ENCODE data around the gene ZFC3H1.

Gene ZFC3H1

GRCh38 chr12:71671311-71671710, 7.7 kb upstream of the ZFC3H1 start:
- H3K36me3 ChIP-seq (ENCODE audit: control insufficient read depth in 1 of 2, insufficient read depth in 2 of 2, low read length in 2 of 2), result no peaks in the 10 kb centered on the region
- no peaks in the 10 kb centered on the region for H3K4me1 ChIP-seq (ENCODE audit: control insufficient read depth in 1 of 2, insufficient read depth in 2 of 2, low read length in 2 of 2)
- no peak overlapping the region for H3K27ac ChIP-seq (ENCODE audit: low read length)
- no peak overlapping the region for H3K4me3 ChIP-seq (ENCODE audit: low read depth in 1 of 2, low read length in 2 of 2)
- no peaks in the 10 kb centered on the region for H3K9me3 ChIP-seq (ENCODE audit: control insufficient read depth in 1 of 2, low read length in 2 of 2)
- H3K27me3 ChIP-seq (ENCODE audit: low read depth, low read length), result no peaks in the 10 kb centered on the region

- Histone ChIP-seq H3K27me3 (ENCODE audit: low read depth, low read length) (no peaks in the 10 kb centered on the region), H3K4me3 (ENCODE audit: low read depth in 1 of 2, low read length in 2 of 2) (no peak overlapping the region), H3K9me3 (ENCODE audit: control insufficient read depth in 1 of 2, low read length in 2 of 2) (no peaks in the 10 kb centered on the region), H3K36me3 (ENCODE audit: control insufficient read depth in 1 of 2, insufficient read depth in 2 of 2, low read length in 2 of 2) (peaks cover 0 to 8% of the 10 kb centered on the region in 2 donors), H3K4me1 (ENCODE audit: control insufficient read depth in 1 of 2, insufficient read depth in 2 of 2, low read length in 2 of 2) (peaks cover 7 to 13% of the 10 kb centered on the region in 2 donors), H3K27ac (ENCODE audit: low read length) (no peak overlapping the region)
Measured at GRCh38 chr12:71666259-71666658, 2.6 kb upstream of the ZFC3H1 start.

GRCh38 chr12:71665090-71665463, 1.4 kb upstream of the ZFC3H1 start:
- H3K27ac ChIP-seq (ENCODE audit: low read length), result peak overlapping the region; percentile 96
- peak overlapping the region; percentile 89 to 99 for H3K4me3 ChIP-seq (ENCODE audit: low read depth in 1 of 2, low read length in 2 of 2)
- no peaks in the 10 kb centered on the region for H3K27me3 ChIP-seq (ENCODE audit: low read depth, low read length)
- H3K9me3 ChIP-seq (ENCODE audit: control insufficient read depth in 1 of 2, low read length in 2 of 2), result no peaks in the 10 kb centered on the region
- H3K36me3 ChIP-seq (ENCODE audit: control insufficient read depth in 1 of 2, insufficient read depth in 2 of 2, low read length in 2 of 2), result peaks cover under 1 to 8% of the 10 kb centered on the region in 2 donors
- peaks cover 7 to 19% of the 10 kb centered on the region in 2 donors for H3K4me1 ChIP-seq (ENCODE audit: control insufficient read depth in 1 of 2, insufficient read depth in 2 of 2, low read length in 2 of 2)

GRCh38 chr12:71664411-71665089, 902 bp upstream of the ZFC3H1 start:
- Histone ChIP-seq H3K4me3 (ENCODE audit: low read depth in 1 of 2, low read length in 2 of 2) (peak overlapping the region; percentile 89 to 99), H3K9me3 (ENCODE audit: control insufficient read depth in 1 of 2, low read length in 2 of 2) (no peaks in the 10 kb centered on the region), H3K4me1 (ENCODE audit: control insufficient read depth in 1 of 2, insufficient read depth in 2 of 2, low read length in 2 of 2) (peaks cover 7 to 20% of the 10 kb centered on the region in 2 donors), H3K27me3 (ENCODE audit: low read depth, low read length) (no peaks in the 10 kb centered on the region), H3K36me3 (ENCODE audit: control insufficient read depth in 1 of 2, insufficient read depth in 2 of 2, low read length in 2 of 2) (peaks cover 6 to 13% of the 10 kb centered on the region in 2 donors), H3K27ac (ENCODE audit: low read length) (peak overlapping the region; percentile 96)

GRCh38 chr12:71662849-71663560, 643 bp downstream of the ZFC3H1 start:
- Histone ChIP-seq H3K4me1 (ENCODE audit: control insufficient read depth in 1 of 2, insufficient read depth in 2 of 2, low read length in 2 of 2) (peaks cover 7 to 20% of the 10 kb centered on the region in 2 donors), H3K4me3 (ENCODE audit: low read depth in 1 of 2, low read length in 2 of 2) (peak overlapping the region; percentile 89 to 99), H3K27ac (ENCODE audit: low read length) (peak overlapping the region; percentile 96), H3K27me3 (ENCODE audit: low read depth, low read length) (no peaks in the 10 kb centered on the region), H3K9me3 (ENCODE audit: control insufficient read depth in 1 of 2, low read length in 2 of 2) (no peaks in the 10 kb centered on the region), H3K36me3 (ENCODE audit: control insufficient read depth in 1 of 2, insufficient read depth in 2 of 2, low read length in 2 of 2) (peaks cover 18 to 28% of the 10 kb centered on the region in 2 donors)

DNA sequence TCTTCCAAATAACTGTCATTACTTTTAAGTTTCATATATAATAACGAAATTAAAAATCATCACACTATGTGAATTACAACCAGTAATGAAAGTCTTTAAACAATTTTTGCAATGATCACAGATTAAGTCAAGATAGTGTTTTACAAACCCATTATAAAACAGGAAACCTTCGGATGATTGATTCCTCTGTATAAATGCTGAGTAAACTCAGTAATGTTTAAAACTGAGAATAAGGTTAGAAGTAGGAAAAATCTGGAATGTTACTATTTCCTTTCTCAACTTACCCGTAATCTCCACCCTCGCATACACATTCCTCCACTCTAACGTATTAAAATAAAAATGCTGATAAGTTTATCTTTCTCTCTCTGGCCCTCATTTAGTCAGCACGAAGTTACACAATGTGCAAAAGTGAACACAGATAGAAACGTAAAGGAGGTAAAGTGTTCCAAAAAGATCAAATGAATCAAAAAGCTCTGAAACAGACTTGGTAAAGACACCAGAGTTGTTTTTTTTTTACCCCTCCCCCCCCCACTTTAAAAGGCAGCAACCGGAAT, 1.6 kb downstream of the ZFC3H1 start:
- Histone ChIP-seq H3K27ac (ENCODE audit: low read length) (peak overlapping the region; percentile 96), H3K27me3 (ENCODE audit: low read depth, low read length) (no peaks in the 10 kb centered on the region), H3K4me1 (ENCODE audit: control insufficient read depth in 1 of 2, insufficient read depth in 2 of 2, low read length in 2 of 2) (peaks cover 7 to 20% of the 10 kb centered on the region in 2 donors), H3K36me3 (ENCODE audit: control insufficient read depth in 1 of 2, insufficient read depth in 2 of 2, low read length in 2 of 2) (peaks cover 20 to 28% of the 10 kb centered on the region in 2 donors), H3K4me3 (ENCODE audit: low read depth in 1 of 2, low read length in 2 of 2) (peak overlapping the region; percentile 89 to 99), H3K9me3 (ENCODE audit: control insufficient read depth in 1 of 2, low read length in 2 of 2) (no peaks in the 10 kb centered on the region)

- no peak overlapping the region for H3K4me3 ChIP-seq (ENCODE audit: low read depth in 1 of 2, low read length in 2 of 2)
- peaks cover 2 to 21% of the 10 kb centered on the region in 2 donors for H3K4me1 ChIP-seq (ENCODE audit: control insufficient read depth in 1 of 2, insufficient read depth in 2 of 2, low read length in 2 of 2)
- H3K36me3 ChIP-seq (ENCODE audit: control insufficient read depth in 1 of 2, insufficient read depth in 2 of 2, low read length in 2 of 2), result peaks cover 20 to 30% of the 10 kb centered on the region in 2 donors
- no peaks in the 10 kb centered on the region for H3K27me3 ChIP-seq (ENCODE audit: low read depth, low read length)
- no peaks in the 10 kb centered on the region for H3K9me3 ChIP-seq (ENCODE audit: control insufficient read depth in 1 of 2, low read length in 2 of 2)
- H3K27ac ChIP-seq (ENCODE audit: low read length), result no peak overlapping the region
Measured at GRCh38 chr12:71656740-71657139, 6.9 kb downstream of the ZFC3H1 start.

GRCh38 chr12:71655907-71656306, 7.7 kb downstream of the ZFC3H1 start:
- Histone ChIP-seq H3K36me3 (ENCODE audit: control insufficient read depth in 1 of 2, insufficient read depth in 2 of 2, low read length in 2 of 2) (peaks cover 20 to 30% of the 10 kb centered on the region in 2 donors), H3K4me3 (ENCODE audit: low read depth in 1 of 2, low read length in 2 of 2) (peak overlapping the region in 1 of 2 donors; percentile 2), H3K9me3 (ENCODE audit: control insufficient read depth in 1 of 2, low read length in 2 of 2) (no peaks in the 10 kb centered on the region), H3K4me1 (ENCODE audit: control insufficient read depth in 1 of 2, insufficient read depth in 2 of 2, low read length in 2 of 2) (peaks cover 0 to 17% of the 10 kb centered on the region in 2 donors), H3K27ac (ENCODE audit: low read length) (no peak overlapping the region), H3K27me3 (ENCODE audit: low read depth, low read length) (no peaks in the 10 kb centered on the region)

GRCh38 chr12:71655495-71655894, 8.2 kb downstream of the ZFC3H1 start:
- Histone ChIP-seq H3K4me3 (ENCODE audit: low read depth in 1 of 2, low read length in 2 of 2) (peak overlapping the region in 1 of 2 donors; percentile 2), H3K36me3 (ENCODE audit: control insufficient read depth in 1 of 2, insufficient read depth in 2 of 2, low read length in 2 of 2) (peaks cover 20 to 30% of the 10 kb centered on the region in 2 donors), H3K27me3 (ENCODE audit: low read depth, low read length) (no peaks in the 10 kb centered on the region), H3K4me1 (ENCODE audit: control insufficient read depth in 1 of 2, insufficient read depth in 2 of 2, low read length in 2 of 2) (peaks cover 0 to 19% of the 10 kb centered on the region in 2 donors), H3K9me3 (ENCODE audit: control insufficient read depth in 1 of 2, low read length in 2 of 2) (no peaks in the 10 kb centered on the region), H3K27ac (ENCODE audit: low read length) (no peak overlapping the region)

DNA sequence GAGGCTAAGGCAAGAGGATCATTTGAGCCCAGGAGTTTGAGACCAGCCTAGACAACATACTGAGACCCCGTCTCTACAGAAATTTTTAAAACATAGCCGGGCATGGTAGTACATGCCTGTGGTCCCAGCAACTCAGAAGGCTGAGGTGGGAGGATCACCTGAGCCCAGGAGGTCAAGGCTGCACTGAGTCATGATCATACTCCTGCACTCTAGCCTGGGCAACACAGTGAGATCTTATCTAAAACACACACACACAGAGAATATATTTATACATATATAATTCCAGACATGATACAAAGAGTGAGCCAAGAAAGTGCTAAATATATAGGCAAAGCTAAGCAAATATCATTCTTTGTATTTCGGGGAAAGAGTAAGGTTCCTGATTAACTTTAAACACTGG, 9.4 kb downstream of the ZFC3H1 start:
- Histone ChIP-seq H3K4me3 (ENCODE audit: low read depth in 1 of 2, low read length in 2 of 2) (no peak overlapping the region), H3K27me3 (ENCODE audit: low read depth, low read length) (no peaks in the 10 kb centered on the region), H3K4me1 (ENCODE audit: control insufficient read depth in 1 of 2, insufficient read depth in 2 of 2, low read length in 2 of 2) (peaks cover 0 to 15% of the 10 kb centered on the region in 2 donors), H3K27ac (ENCODE audit: low read length) (no peak overlapping the region), H3K9me3 (ENCODE audit: control insufficient read depth in 1 of 2, low read length in 2 of 2) (no peaks in the 10 kb centered on the region), H3K36me3 (ENCODE audit: control insufficient read depth in 1 of 2, insufficient read depth in 2 of 2, low read length in 2 of 2) (peaks cover 12 to 23% of the 10 kb centered on the region in 2 donors)

DNA sequence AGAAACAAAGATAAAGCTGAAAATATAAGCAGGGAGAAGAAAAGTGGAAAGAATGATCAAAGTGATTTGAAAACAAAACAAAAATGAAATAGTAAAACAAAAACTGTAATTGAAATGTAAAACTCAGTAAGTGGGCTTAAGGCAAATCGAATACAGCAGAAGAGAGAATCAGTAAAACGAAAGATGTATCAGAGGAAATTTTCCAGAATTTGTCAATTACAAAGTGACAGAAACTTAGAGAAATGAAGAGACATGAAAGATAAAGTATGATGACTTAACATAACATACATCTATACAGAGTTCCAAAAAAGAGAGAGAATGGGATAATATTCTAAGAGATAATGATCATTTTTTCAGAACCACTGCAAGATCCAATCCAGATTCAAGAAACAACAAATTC, 10.5 kb downstream of the ZFC3H1 start:
- peaks cover 1 to 16% of the 10 kb centered on the region in 2 donors for H3K36me3 ChIP-seq (ENCODE audit: control insufficient read depth in 1 of 2, insufficient read depth in 2 of 2, low read length in 2 of 2)
- H3K4me1 ChIP-seq (ENCODE audit: control insufficient read depth in 1 of 2, insufficient read depth in 2 of 2, low read length in 2 of 2), result peaks cover 0 to 15% of the 10 kb centered on the region in 2 donors
- H3K9me3 ChIP-seq (ENCODE audit: control insufficient read depth in 1 of 2, low read length in 2 of 2), result no peaks in the 10 kb centered on the region

More for the DNA sequence above, 10.5 kb downstream of the ZFC3H1 start:
- H3K4me3 ChIP-seq (ENCODE audit: low read depth in 1 of 2, low read length in 2 of 2), result no peak overlapping the region
- no peaks in the 10 kb centered on the region for H3K27me3 ChIP-seq (ENCODE audit: low read depth, low read length)
- H3K27ac ChIP-seq (ENCODE audit: low read length), result no peak overlapping the region
